NCI-H2029 treated with DMSO at 0.1 percent for 48 hours (cell line): ENCODE results near the gene CRIM1.
A peak's percentile ranks its signal among the peaks of the same experiment; 100 is the strongest.
"Not testable (repeated sequence)": the region's sequence is repeated elsewhere in the genome, so short reads cannot be mapped to it uniquely, and the experiment has no call there.

Source experiments
- DNase-seq: peaks from one replicate; lab custom pipeline; 2025; lab: John Stamatoyannopoulos, UW

Gene CRIM1

DNA sequence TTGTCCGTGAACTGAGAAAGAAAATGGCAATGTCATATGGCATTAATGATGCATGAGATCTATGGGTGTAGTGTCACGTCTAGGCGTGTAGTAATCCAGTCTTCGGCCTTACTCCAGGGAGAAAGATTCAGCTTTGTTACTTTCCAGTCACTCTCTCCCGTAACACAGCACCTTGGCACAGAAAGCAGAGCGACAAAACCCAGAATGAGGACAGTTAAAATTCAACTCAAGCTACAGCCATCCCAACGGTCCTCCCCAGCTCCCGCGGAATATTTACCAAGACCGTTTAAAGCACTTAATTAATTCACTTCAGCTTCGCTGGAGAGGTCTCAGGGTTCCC, 797 bp upstream of the CRIM1 start:
- DNase-seq = no peak

DNA sequence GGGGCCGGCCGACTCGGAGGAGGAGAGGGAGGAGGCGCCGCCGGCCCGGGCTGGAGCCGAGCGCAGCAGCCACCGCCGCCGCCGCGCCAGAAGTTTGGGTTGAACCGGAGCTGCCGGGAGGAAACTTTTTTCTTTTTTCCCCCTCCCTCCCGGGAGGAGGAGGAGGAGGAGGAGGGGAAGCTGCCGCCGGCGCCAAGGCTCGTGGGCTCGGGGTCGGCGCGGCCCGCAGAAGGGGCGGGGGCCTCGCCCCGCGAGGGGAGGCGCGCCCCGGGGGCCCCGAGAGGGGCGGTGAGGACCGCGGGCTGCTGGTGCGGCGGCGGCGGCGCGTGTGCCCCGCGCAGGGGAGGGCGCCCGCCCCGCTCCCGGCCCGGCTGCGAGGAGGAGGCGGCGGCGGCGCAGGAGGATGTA, 316 bp downstream of the CRIM1 start:
- DNase-seq = no peak

DNA sequence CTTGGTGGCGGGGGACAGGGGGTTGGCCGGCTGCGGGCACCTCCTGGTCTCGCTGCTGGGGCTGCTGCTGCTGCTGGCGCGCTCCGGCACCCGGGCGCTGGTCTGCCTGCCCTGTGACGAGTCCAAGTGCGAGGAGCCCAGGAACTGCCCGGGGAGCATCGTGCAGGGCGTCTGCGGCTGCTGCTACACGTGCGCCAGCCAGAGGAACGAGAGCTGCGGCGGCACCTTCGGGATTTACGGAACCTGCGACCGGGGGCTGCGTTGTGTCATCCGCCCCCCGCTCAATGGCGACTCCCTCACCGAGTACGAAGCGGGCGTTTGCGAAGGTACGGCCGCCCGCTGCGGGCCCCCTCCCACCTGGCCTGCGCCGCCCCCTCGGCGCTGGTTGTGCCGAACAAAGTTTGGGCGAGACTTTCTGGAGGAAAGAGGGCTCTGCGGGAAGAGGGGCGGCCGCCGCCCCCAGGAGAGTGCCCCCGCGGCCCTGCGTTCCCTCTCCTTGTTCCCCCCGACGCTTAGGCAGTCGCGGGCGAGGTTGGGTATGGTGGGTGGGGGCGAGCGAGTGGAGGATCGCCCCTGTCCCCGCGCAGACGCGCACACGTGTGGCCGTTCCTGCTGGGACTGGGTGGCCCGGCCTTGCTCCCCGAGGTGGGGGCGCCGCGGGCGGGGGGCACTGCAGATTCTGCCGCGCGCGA, 866 bp downstream of the CRIM1 start:
- no peak for DNase-seq

DNA sequence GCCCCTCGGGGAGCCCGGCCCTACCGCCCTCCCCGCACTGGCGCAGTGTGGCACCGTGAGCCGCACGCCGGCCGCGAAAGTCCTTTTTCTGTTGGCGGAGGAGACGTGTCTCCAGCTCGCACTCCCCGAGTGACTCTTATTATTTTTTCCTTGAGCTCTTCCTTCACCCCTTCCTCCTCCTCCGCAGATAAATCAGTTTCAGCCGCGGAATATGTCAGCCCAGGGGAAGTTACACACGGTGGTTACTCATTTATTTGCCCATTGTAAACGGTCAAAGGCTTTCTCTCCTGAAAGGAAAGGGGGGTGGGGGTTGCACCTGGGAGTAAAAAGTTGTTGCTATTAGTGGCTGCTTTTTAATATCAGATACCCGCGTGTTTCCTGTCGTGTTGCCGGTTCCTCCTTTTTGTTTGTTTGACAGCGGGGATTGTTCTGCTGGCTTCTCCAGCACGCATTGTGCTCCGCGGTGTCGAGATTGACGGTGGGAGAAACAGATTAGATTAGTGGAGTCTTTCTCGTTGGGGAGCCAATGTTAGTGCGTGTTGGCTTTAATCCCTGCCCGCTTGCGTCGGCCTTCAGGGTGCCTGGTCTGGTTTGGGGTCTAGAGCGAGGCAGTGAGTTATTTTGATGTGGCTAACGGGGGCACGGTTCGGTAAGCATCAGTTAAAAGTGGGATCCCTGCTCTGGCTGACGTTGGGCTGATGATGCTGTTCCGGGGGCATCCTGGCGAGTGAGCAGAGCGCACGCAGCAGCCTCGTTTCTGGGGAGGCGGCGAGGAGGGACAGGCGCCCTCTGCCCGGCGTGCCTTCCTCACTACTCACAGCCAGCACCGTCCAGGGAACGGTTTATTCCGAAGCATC, 1.6 kb downstream of the CRIM1 start:
- no peak for DNase-seq

DNA sequence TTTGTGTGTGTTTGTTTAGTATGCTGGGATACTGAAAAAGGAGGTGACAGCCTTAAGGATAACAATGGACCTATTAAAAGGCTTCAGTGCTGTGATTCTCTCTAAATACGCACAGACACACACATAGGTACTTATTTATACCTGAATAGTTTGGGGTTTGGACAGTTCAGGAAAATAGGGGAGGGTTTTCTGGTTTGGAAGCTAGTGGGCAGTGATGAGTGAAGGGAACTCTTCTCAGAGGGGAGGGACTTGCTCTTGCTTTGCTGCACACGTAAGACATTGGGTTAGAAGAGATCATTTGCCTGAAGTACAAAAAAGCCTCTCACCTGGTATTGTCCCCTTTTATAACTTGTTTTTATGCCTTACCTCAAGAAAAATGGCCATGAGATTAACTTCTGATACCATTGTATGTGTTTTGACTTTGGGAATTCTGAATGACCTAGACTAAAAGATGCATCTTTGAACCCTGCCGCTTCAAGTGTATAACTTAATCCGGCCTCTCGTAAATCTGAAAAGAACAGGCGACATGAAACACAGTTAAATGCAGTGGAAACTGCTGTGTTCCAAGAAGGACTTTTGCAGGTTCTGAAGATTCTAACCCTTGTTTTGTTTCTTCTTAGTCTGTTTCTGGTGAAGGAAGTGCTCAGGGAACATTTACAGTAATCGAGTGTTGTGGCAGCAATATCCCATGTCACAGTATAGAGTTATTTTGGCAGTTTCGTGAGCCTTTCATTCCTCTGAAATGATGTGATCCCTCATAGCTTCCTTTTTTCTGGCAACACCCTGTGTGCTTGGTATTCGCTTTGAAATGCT, 2.5 kb downstream of the CRIM1 start:
- no peak for DNase-seq

DNA sequence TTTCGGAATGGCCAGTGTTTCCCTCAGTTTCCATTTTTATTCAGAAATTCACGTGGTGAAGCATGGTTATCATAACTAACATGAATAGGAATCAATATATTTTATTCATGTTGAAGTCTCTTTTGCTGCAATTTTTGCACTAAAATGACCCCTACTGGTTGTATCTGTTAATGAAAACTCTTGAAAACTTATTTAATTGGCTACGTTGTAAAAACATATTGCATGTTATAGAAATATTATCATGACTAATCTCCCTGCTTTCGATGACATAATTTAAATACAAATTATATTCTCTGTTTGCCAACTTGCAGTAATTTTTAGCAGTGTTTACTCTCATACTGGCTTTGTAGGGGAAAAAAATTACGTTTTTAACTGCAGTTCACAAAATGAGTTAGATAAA, 3.5 kb downstream of the CRIM1 start:
- no peak for DNase-seq

DNA sequence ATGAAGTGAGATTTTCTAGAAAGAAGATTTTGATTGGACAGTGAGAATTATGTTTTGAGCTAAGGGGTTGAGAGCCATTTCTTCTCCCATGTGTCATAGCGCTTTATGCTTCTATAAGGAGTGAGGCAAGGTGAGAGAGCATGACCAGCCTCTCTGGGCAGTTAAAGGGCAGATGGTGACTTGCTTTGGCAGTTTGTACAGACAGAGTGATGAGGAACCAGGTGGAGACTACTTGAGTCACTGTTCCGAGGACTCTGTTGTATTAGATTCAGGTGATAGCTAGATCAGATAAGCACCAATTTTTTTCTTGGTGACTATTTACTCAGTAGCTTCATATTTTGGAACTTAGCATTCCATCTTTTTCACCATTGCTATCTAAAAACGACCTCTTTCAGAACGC, 4.5 kb downstream of the CRIM1 start:
- DNase-seq = no peak

DNA sequence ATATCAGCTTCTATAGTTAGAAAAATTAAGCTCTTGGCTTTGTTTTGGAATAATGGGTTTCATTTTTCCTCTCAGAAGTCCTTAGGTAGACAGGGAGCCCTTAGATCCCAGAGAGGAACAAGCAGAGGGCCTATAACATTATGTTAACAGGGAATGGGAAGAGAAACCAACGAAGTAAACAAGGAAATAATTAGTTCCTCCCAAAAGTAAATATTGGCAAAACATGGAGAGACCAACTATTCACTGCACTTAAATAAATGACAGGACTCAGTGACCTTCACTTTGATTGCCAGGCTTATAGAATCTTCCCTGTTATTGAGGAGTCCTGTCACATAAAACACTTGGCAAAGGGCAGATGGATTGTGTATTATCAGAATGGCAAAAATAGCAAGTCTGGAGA, 5.3 kb downstream of the CRIM1 start:
- no peak for DNase-seq

DNA sequence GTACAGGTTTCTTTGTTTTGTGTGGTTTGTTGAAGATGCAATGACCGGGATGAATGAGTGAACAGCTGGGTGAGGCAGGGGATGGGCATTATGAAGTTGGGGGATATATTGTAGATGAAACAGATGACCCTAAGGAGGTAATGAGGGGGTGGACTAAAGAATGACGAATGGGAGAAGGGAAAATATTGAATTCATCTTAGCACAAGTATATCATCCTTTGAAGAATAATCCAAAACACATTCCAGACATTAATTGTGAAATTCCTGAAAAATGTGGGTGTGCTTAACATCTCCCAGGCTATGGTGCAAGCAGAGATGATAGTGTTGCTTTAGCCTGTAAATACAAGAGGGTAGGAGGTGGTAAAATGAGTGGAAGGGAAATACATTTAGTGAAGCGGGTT, 5.8 kb downstream of the CRIM1 start:
- DNase-seq = no peak

DNA sequence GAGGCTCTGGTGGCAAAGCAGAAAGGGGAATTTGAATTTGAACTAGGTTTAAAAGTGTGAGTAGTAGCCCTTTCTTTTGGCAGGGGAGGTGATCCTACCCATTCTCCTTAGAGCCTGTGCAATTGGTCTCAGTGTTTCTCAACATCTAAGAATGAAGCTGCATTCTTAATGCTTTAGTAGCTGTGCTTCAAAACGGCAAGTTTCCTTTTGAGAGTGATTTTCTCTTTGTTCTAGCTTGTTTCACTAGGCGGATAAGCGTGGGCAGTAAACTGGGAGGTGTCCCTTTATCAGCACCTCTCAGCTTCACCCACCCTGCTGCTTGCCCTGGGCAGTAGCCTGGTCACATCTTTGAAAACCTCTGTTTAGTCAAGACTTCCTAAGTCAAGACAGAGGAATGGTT, 6.7 kb downstream of the CRIM1 start:
- DNase-seq = no peak

DNA sequence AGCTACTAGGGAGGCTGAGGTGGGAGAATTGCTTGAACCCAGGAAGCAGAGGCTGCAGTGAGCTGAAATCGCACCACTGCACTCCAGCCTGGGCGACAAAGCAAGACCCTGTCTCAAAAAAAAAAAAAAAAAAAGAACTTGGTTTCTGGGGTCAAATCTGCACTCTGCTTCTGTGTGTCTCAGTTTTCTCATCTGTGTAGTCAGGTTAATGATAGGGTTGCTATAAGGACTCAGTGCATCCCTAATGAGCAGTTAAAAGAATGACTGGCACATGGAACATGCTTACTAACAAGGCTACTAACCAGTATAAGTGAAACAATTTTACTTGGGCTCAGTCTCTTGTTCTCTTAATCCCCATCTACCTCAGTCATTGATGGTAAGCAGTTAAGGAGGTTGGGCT, 7.5 kb downstream of the CRIM1 start:
- not testable (repeated sequence) for DNase-seq

DNA sequence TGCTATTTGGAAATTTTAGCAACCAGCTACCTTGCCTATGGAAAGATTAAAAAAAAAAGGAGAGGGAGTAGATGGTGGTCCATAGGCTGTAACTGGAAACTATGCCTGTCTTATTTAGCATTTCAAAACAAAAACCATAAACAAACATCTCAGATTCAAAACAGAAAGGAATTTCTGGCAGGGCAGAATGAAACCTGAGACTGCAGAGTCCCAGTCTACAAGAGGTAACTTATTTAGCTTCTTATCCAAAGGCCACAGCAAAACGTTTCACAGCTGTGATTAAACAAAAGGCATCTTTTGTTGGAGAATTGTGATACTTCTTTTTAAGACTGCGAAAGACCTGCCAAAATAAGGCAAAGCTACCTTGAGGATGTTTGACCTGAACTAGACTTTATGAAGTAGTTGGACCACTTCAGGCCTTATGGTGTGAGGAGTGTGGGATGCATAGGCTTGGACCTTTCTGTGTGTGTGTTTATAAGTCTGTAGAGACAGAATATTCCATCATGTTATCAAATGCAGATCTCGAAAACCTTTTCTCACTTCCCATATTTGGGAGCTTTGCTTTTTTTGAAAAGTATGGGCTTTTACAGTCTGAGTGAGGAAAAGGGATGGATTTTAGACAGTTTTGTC, 11.0 kb downstream of the CRIM1 start:
- no peak for DNase-seq

DNA sequence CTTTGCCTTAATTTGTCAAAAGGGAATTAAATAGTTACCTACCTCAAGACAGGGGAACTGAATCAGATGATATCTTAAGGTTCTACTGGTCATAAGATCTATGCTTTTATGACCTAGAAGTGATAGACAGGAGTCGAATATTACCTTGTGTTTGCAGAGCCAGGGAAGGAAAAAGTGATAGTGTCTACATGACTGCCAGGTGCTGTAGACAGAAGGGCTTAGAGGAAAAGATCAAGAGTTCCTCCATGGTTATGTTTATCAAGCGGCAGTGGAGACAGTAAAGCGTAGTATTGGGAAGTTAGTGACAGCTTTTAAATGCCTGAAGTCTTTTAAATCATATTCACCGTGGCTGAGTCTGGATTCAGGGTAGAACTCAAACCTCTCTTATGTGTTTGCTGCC, 11.9 kb downstream of the CRIM1 start:
- DNase-seq = no peak

DNA sequence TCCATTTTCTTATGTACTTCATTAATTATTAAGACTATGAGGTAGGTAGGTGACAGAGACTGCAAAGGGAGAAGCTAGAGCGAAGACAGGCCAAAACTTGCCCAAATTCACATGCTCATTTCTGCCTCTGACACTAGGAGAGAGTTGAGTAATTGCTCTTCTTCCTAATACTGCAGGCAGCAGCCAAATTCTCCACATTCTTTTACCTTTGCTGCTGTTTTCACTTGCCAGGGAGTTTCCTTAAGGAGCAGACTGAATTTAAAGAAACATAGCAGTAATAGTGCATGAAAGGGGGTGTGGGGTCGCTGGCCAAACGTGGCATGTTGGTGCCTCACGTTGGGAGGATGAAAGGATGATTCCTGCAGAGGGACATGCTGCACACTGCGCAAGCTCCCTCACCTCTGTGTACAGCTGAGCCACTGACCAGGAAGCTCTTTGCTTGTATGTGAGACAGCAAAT, 12.3 kb downstream of the CRIM1 start:
- DNase-seq = no peak

DNA sequence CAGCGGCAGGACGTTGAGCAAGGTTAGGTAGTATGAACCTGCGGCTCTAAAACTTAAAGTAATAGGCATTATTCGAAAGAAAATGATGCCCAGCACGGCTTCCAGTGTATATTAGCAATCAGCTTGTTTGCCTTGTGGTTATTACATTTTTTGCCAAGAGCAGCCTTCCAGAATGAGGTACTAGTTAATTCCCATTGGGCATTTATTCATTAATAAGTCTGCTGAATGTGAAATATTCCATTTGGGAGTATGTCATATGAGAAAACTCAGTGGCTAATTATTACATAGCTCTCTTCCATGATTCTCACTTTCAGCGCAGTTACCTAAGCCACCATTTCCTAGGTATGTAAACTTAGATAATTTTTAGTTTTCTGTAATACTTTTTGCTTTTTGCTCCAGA, 12.9 kb downstream of the CRIM1 start:
- DNase-seq = no peak

DNA sequence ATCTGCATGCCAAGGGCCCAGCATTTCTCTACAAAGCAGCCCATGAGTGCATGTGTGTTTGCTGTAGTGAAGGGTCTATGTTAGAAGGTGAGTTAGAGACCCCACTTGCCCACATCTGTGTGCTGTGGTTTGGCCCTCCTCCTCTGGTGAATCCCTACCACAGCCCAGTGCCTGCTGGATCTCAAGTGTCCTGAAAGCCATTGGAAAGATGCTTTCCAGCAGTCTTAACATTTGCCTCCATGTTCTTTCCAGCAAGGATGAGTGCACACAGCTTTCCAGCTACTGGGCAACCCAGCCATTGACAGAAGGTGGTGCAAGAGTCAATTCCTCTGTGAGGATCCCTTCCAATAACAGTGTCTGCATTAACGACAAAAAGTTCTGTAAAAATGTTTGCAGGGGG, 13.6 kb downstream of the CRIM1 start:
- no peak for DNase-seq

DNA sequence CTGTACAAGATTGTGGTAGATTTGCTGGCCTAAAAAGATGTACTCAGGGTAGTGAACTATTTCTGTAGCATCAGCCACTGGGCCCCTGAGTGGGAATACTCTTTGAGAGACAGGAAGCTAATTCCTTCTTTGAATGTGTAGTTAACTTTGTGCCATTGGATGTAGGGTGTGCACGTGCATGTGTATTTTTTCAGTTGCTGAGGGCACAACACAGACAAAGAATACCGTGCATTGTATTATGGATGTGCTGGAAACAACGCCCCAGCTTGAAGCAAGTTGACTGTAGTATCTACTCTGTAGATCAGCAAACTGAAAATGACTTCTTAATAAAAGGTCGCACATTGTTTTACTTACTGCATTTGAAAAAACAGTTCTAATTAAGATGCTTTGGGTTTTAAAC, 14.1 kb downstream of the CRIM1 start:
- DNase-seq = no peak

DNA sequence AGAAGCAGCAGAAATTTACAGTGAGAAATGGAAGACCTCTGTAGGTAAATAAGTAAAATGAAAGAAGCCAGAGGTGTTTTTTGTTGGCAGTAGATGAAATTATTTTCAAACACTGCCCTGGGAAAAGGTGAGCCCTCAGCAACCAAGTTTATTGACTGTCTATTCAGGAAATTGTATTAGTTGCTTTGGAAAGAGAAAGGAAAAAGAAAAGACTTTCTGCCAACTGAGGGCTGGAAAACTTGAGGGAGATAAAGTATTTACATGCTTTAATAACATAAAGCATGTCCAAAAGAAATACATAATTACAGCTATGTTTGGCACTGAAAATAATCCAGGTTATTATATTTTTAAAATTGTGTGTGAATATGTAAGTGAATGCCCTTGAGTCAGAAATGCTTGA, 14.7 kb downstream of the CRIM1 start:
- no peak for DNase-seq

DNA sequence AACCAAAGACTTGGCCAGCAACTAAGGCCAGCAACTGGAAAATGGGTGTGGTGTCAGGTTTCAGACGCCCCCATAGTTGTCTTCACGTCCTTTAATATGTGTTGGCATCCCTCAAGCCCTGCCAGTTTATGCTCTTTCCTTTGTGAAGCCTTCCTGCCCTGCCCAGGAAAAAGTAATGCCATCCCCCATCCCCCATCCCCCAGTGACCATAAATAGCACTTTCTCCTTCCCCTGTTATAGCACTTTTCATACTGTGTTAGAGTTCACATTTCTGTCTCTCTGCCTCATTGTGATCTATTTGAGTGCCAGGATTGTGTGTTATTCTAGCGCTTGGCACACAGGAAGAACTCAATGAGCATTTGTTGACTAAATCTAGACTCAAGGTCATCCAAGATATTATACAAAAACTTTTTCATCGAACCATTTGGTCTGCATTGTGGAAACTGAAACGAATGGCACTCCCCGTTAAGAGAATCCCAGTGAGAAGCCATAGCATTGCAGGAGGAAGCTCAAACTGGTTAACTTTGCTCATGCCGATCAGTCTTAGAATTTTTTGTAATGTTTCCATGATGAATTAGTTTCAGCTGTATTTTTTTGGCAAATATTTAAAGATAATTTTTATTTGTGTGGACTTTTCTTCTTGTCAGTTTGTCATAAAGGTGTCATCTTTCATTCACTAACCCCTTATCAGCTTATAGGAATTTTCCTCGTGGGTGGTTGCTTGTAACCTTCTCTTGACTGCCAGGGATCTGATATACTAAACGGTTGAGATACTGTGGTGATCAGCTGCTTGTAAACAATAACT, 15.7 kb downstream of the CRIM1 start:
- DNase-seq = no peak

DNA sequence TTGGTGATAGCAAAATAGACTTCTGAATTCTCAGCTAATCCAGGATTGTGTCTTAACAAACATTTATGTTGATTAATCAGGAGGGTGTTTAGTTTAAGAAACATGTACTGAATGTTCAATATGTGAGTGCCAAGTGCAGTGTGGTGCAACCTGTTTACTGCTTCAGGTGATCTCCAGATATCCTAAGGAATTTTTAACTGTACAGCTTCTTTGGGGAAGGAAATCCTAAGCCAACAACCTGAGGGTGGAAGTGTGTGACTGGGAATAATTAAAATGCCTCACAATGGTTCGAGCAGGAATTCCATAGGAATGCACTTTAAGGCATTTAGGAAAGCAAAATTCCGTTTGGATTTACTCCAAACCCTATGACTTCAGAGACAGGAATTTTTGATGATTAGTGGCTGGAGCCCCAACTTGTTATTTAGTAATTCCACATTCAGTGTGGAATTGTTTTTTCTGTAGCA, 16.4 kb downstream of the CRIM1 start:
- no peak for DNase-seq

DNA sequence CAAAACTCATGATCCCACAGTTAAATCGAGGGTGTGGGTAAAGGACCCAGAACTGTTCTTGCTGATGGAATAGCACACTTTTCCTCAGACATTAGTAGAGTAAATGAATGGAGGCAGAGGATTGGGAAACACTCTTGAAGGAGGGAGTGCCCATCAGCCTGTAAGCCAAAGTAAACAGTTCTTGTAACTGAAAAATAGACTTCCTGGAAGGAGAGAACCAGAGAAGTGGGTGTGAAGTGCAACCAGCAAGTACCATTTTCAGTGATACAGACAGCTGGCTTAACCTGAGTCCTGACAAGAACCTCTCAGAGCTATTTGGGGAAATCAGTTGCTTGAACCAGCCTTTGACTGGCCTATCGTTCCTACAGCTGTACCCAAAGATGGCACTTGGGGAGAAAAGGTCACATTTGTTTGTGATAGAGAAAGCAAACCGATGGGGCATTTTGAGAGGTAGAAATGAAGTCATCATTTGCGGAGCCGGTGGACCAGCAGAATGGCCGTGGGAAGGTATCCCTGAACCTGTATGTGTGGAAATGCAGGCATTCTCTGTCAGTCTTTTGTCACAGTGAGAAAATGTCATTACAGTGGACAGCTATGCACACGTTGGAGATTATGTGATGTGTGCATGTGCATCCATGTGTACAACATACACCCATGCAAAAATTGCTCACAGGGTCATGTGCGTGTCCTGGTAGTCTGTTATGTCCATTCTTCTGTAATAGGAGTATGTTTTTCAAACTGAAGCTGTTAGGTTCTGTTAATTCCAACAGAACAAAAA, 17.8 kb downstream of the CRIM1 start:
- DNase-seq = peak; percentile 89
